Body of pancreas (tissue), 4 donors: ENCODE results near the gene C6orf47.

Source experiments
- CTCF ChIP-seq, 7 experiments: fragments of 450-650 bp in 4 of 7; fragments of 200-600 bp in 3 of 7; sonication (generic) in 3 of 7; IDR thresholded peaks; one replicate each; pipeline ENCODE4 v1.5.1; 2016 to 2019; ENCODE audit warnings: antibody characterized with exemption in 7 of 7
- POLR2A ChIP-seq, 3 donors: fragments of 450-650 bp; IDR thresholded peaks; one replicate each; pipeline ENCODE4 v1.6.1; 2016; ENCODE audit warnings: antibody characterized with exemption in 3 of 3, mild to moderate bottlenecking in 2 of 3

GRCh38 chr6:31631209-31631608 lies 29.4 kb downstream of the C6orf47 start:
- TF ChIP-seq CTCF (IDR thresholded peaks at IDR 0.05) (no peak), POLR2A (IDR thresholded peaks at IDR 0.05) (no peak)
